Hepatocyte (in vitro differentiated cells): ENCODE data around the gene USP48.

Experiments used
- EZH2 ChIP-seq: fragments of 200-600 bp; sonication (generic); IDR thresholded peaks from 2 replicates; pipeline ENCODE4 v1.6.1; 2016; ENCODE audit warnings: antibody characterized with exemption, mild to moderate bottlenecking, borderline replicate concordance
- TF ChIP-seq, protein P1 (sequence below): fragments of 200-600 bp; sonication (generic); IDR thresholded peaks from 2 replicates; pipeline ENCODE4 v1.5.1; 2016; ENCODE audit warnings: antibody characterized with exemption, mild to moderate bottlenecking; ENCODE audit not compliant: poor library complexity

DNA sequence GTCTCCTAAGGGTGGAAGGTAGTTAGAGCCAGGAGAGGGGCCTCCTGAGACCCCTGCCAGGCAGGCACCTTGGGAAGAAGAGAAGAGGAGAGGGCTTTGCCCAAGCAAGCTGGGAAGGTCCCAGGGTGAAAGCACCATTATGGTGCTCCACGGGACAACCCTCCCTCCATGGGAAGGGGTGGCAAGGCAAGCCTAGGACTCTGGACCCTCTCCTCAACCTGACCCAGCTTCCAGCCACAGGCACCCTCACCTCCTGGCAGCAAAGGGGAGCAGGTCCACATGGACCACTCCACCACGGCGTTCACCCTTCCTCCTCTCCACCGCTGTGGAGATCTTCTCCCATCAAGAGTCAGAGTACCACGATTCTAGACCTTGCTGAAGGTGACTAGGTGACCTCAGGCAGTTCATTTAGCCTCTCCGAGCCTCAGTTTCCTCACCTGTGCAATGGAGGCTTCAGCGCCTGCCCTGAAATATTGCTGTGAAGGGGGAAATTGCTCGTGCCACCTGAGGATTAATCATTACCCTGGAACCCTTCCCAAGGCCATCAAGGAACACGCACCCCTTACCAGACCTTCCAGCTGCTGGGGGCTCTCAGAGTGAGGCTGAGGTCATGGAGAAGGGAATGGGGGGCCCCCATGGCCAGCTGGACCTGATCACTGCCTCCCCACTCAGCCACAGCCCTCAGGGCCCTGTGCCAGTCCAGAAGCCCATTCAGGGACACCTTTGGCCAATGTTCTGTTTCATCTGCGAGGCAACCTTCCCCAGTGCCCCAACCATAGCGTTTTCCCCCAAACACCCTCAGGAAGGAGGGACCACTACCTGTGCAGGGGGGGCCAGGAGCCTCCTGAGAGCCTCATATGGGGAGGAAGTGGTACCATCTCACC lies 115.4 kb downstream of the USP48 start:
- TF ChIP-seq, protein P1, sequence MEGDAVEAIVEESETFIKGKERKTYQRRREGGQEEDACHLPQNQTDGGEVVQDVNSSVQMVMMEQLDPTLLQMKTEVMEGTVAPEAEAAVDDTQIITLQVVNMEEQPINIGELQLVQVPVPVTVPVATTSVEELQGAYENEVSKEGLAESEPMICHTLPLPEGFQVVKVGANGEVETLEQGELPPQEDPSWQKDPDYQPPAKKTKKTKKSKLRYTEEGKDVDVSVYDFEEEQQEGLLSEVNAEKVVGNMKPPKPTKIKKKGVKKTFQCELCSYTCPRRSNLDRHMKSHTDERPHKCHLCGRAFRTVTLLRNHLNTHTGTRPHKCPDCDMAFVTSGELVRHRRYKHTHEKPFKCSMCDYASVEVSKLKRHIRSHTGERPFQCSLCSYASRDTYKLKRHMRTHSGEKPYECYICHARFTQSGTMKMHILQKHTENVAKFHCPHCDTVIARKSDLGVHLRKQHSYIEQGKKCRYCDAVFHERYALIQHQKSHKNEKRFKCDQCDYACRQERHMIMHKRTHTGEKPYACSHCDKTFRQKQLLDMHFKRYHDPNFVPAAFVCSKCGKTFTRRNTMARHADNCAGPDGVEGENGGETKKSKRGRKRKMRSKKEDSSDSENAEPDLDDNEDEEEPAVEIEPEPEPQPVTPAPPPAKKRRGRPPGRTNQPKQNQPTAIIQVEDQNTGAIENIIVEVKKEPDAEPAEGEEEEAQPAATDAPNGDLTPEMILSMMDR: no peak
- TF ChIP-seq EZH2: no peak
